Raji (cell line): Measurements from ENCODE around the gene KCNQ1.

Experiments used
- POLR2A ChIP-seq: IDR thresholded peaks from 2 replicates; pipeline ENCODE4 v1.6.1; 2011; ENCODE audit warnings: low read depth, low read length, control low read depth; ENCODE audit not compliant: insufficient read depth

KCNQ1 gene

DNA sequence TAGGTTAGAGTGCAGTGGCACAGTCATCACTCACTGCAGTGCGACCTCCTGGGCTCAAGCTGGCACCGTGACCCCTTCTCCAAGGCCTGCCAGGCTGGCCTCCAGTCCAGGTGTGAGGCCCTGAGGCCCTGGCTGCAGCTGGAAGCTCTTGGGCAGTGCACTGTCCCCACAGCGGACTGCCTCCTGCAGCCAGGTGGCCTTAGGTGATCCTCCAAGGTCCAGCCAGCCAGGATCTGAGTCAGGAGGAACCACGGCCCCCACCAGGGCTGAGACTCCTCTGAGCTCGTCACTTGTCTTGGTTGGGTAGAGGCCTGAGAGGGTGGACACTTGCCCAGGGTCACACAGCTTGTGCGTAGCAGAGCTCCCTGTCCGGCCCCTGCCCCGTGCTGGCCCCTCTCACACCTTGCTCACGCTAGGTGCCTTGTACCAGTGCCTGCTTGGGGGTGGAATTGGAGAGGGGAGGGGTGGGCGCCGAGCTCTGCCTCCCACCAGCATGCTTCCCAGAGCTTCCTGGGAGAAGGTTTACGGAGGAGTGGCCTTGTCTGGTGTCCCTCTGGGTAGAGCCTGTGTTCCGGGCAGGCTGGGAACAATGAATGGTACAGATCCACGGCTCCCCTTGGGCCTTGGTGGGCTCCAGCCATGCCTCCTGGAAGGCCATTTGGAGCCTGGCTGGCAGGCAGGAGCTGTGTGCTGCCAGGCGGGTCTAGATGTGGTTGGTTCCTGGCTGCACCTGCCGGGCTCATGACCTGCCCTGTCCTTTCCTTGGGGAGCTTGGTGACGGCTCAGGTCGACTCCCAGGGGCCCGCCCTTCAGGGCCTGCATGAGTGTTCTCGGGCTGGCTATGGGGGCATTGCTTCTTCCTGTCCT, 20.6 kb downstream of the KCNQ1 start:
- no peak for TF ChIP-seq POLR2A

DNA sequence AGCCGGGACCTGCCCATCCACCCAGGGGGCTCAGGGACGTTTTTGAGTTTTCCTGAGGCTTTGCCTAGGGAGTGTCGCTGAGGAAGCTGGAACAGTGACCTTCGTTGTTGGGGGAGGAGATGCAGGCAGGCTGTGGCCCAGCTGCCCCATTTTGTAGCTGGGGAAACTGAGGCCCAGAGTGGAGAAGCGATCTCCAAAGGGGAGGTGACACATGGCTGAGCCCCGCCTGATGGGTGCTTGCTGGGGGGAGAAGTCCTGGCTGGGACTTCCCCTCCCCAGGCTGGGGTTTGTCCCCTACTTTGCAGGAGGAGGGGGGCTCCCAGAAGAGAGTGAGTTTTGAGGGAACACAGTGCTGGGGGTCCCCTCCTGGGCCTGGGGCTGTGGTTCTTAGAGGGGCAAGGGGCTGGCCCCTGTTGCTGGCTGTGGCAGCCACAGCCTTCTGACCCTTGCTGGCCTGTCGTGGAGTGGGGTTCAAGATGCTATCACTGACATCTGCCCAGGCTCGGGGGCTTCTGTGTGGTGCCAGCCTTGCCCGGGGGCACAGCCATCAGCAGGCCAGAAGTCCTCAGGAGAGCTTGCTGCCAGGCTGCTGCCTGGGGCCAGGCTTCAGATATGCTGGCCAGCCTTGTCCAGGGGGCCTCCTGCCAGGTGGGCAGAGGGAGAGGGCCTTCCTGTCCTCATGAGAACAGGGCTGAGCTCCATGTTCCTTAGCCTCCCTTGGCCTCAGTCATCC, 21.4 kb downstream of the KCNQ1 start:
- no peak for TF ChIP-seq POLR2A

DNA sequence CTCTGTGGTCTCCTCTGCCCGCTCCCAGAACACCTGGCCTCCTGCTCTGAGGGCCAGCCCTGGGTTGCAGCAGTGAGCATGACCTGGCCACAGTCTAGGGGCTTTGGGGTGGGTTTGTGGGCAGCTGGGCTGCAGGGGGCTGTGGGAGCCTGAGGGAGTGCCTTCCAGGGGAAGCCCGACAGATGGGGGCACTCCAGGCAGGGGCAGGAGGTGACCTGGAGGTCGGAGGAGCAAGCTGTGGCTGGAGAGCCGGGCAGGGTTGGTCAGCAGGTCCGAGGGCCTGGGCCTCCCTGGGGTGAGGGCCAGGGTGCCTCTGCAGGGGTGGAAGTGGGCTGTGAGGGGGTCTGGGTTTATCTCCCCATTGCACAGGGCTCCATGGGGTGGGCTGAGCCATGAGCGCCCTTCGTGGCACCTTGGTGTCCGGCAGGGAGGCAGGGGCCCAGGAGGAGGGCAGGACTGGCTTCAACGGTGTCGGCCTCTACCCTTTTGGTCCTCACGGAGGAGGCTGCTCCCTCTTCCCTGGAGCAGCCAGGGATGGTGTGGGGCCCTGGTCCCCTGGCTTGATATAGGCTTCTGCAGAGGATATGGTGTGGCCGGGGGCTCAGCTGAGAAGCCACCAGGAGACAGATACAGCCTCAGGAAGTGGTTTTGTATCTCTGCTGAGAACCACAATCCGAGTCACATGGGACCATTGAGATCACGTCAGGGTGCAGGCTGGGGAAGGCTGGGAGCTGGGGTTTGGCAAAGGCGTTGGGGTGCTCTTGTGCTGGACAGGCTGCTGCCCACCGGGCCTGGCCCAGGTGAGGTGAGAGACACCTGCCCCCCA, 22.3 kb downstream of the KCNQ1 start:
- no peak for TF ChIP-seq POLR2A

DNA sequence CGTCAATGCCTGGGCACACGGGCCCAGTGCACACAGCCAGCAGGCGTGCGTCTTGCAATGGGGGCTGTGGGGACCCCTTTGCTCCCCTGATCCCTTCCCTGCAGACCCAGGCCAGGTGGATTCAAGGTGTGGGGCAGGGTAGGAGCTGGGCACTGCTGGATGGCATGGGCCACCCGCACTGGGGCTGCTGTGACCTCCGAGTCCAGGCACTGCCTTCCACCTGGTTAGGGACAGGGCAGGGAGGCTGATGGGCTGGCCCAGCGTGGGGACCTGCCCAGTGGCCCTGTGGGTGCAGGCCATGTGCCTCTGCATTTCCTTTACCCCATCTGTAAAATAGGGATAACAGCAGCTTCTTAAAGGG, 22.9 kb downstream of the KCNQ1 start:
- no peak for TF ChIP-seq POLR2A

DNA sequence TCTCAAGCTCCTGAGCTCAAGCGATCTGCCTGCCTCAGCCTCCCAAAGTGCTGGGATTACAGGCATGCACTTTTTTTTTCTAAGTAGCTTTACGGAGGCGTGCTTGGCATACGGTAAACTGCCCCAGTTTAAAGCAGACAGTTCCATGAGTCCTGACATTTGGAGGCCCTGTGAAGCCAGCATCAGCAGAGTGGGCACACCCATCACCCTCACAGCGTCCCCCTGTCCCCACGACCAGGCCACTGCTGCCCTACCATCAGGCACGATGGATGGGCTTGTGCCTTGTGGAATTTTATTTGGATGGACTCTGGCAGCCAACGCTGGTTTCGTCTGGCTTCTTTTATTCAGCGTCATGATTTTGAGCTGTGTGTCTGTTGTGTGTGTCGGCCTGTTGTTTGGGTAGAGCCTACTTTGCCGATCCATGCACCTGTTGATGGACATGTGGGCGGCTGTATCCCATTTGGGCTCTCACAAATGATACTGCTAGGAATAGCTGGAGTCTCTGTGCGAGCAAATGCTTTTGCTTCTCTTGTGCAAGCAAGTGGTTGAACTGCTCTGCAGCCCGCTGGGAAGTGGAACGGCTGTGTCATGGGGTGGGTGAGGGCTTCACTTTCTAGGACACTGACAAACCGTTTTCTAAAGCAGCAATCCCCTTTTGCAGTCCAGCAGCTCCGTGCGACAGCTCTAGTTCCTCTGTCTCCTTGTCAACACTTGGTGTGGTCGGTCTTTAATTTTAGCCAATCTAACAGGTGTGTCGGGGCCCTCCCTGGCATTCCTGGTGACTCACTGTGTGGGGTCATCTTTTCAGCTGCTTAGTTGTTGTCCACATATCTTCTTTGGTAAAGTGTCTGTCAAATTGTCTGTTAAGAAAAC, 23.8 kb downstream of the KCNQ1 start:
- no peak for TF ChIP-seq POLR2A

DNA sequence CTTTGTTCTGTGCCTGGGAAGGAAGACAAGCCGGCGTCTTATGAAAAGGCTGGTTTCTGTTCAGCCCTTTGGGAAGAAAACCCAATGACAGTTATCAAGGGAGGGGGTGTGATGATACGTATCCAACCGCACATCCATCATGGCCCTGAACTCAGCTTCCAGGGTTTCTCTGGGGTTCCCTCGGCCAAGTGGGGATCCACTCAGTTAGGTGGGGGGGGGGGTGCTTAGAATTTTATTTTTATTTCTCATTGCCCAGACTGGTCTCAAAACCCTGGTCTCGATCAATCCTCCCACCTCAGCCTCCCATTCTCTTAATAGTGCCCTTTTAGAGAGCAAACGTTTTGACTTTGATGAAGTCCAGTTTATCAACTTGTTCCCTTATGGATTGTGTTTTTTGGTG, 25.7 kb downstream of the KCNQ1 start:
- no peak for TF ChIP-seq POLR2A

DNA sequence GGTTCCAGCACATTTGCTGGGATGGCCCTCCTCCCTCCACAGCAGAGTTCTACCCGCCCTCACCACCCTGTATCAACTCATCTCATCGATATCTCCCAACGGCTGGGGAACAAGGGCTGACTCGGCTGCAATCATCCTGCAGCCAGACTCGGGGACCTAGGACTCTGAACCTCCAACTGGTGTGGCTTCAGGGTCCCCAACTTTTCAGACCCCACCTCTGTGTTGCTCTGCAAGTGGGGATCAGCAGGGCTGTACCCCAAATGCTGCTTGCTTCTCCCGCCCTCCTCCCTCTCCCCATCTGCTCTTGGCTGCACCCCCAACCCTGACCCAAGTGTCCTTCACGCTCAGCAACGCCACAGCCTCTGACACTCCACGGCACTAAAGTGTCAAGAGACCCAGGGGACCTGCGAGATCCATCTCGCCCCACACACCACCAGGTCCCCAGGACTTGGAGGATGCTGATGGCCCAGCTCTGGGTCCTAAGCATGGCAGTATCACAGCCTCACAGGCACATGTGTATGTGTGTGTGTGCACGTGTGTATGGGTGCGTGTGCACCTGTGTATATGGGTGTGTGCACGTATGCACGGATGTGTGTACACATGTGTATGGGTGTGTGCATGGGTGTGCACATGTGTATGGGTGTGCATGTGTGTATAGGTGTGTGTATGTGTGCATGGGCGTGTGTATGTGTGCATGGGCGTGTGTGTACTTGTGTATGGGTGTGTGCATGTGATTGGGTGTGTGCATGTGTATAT, 26.4 kb downstream of the KCNQ1 start:
- TF ChIP-seq POLR2A, result no peak

DNA sequence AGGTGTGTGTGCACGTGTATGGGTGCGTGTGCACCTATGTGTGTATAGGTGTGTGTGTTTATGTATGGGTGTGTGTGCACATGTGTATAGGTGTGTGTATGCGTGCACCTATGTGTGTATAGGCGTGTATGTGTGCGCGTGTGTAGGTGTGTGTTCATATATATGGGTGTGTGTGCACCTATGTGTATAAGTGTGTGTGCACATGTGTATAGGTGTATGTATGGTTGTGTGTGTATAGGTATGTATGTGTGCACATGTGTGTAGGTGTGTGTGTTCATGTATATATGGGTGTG, 26.9 kb downstream of the KCNQ1 start:
- no peak for TF ChIP-seq POLR2A

DNA sequence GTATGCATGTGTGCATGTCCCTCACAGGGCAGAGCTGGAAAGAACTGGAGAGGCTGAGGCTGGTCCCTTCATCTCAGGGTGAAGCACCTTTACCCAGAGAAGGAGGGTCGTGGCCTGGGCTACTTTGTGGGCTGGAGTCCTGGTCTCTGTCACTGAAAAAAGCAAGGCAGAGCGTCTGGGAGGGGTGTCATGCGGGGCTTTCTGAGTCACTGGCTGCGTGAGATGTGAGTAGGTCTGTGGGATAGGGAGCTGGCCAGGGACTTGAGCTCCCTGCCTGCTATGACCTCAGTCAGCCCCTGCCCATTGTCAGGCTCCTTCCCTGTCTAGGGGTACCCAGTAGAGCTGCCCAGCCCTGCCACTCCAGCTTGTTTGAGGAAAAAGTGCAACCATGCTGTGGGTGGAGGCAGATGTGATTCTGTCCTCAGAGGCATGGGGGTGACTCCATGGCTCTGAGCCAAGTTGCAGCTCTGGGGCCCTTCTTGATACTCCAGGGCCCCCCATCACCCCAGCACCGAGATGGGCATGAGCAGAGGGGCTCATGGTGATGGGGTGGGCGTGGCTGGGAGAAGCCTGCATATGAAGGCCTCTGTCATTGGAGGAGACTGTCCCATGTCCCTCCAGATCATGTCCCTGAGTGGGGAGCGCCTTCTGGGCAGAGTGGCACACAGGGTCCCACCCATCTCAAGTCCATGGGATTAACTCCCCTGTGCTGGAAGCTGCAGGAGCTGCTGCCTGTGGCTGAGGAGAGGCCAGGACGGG, 27.8 kb downstream of the KCNQ1 start:
- no peak for TF ChIP-seq POLR2A

DNA sequence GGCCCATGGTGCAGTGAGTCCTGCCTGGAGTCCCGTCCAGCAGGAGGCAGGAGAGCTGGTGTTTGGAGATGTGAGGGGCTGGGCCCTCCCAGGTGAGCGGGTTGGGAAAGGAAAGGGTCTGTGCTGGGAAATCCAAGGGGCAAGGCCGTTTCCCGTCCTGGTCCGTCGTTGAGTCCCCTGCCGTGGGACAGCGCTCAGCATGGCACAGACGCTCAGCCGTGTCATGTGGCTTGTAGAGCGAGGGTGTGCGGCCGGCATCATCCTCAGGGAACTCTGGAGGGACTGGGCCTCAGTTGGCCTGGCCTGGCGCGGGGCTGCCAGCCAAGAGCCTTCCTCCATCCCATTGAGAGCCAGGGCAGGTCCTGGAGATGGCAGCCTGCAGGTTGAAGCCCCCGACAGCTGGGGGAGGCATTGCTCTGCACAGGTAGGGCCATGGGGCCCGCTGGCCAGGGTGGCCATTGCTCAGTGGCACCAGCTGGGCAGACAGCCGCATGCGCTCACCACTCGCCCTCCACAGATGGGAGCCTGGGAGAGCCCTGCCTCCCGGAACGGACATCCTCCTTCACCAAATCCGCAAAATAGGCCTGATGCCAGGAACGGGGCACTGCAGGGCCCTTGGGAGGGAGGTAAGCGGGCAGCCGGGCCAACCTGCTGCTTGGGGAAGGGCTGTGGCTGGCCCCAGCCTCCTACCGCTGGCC, 28.7 kb downstream of the KCNQ1 start:
- TF ChIP-seq POLR2A, result no peak

DNA sequence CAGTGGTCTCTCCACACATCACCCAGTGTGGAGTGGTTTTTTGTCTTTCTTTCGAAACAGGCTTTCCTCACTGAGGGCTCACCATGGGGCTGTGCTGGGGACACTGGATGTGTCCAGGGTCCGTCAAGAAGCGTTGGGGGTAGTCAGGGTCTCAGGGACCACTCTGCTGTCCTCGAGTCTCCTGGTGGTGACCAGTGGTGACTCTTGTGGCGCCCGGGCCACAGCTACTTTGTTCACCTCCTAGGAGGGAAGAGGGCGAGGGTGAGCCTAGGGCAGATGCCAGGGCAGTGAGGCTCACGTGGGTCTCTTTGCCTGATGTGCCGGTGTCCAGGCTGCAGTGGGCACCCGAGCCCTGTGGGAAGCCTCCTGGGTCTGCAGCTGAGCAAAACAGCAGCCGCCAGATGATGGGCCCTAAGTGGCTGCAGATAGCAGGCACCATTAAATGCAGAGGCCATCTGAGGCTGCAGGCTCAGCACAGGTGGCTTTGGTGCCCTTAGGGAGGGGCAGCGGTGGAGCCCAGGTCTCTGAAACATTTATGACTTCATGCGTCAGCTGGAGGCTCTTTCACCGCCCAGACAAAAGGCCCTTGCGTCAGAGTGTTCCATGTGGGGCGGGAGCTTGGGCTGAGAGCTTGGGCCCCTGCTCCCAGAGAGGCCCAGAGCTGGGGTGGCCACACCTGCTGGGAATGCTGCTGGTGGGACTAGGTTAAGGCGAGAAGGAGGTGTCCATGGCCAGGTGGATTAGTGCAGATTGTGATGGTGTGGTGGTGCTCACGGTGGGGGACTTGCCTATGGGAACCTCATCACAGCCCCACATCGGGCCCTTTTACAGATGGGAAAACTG, 29.5 kb downstream of the KCNQ1 start:
- no peak for TF ChIP-seq POLR2A

DNA sequence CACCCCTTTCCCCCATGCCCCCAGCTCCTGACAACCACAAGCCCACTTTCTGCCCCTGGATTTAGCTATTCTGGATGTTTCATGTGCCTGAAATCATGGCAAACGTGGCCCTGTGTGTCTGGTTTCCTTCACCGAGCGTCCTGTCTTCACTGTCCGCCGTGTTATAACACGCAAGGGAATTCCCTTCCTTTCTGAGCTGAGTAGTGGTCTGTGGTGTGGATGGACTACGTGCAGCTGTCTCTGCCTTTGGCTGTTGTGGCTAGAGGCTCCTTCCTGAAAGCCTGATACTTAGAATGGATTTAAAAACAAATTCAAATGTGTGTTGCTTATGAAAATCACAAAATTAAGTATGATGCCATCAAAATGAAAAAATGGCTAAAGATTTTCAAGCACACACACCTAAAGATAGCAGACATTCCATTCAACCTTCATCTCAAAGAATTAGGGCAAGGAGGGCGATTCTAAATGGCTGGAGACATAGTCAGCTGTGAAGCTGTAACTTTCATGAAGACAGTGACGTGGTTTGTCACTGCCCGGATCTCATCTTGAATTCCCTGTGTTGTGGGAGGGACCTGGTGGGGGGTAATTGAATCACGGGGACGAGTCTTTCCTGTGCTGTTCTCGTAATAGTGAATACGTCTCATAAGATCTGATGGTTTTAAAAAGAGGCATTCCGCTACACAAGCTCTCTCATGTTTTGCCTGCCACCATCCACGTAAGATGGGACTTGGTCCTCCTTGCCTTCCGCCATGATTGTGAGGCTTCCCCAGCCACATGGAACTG, 30.5 kb downstream of the KCNQ1 start:
- no peak for TF ChIP-seq POLR2A

DNA sequence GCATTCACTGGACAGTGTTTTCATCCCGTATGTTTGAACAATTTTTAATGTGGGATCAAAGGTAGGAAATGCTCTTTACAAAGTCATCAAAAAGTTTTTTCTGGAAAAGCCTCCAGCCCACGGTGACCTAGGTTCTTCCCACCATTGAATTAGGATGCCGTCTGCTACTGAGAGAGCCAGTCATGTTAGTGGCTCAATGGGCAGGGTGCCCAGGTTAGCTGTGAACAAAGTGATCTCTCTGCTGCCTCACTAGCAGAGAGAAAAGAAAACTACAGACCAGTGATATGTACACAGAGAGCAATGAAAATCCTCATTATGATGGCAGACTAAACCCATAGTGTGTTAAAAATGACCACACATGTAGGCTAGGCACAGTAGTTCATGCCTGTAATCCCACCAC, 32.4 kb downstream of the KCNQ1 start:
- TF ChIP-seq POLR2A, result no peak
